DMS79 (cell line): ENCODE data around the gene HDAC4.

Source experiments
- DNase-seq: peaks from one replicate; lab custom pipeline; 2025; lab: John Stamatoyannopoulos, UW

The HDAC4 gene

GRCh38 chr2:239425631-239426030 is 24.8 kb upstream of the HDAC4 start:
- no peak for DNase-seq

GRCh38 chr2:239424337-239425045 is 23.7 kb upstream of the HDAC4 start:
- no peak for DNase-seq

- peak; percentile 5 for DNase-seq
These were observed 22.7 kb upstream of the HDAC4 start for GRCh38 chr2:239423551-239423950.

GRCh38 chr2:239421851-239422250 is 21.0 kb upstream of the HDAC4 start:
- no peak for DNase-seq

GRCh38 chr2:239420082-239420481 is 19.3 kb upstream of the HDAC4 start:
- DNase-seq, result no peak

GRCh38 chr2:239418918-239419317 is 18.1 kb upstream of the HDAC4 start:
- no peak for DNase-seq

- no peak for DNase-seq
These were observed 12.2 kb upstream of the HDAC4 start for GRCh38 chr2:239412905-239413603.

- DNase-seq, result no peak
These were observed 10.9 kb upstream of the HDAC4 start for GRCh38 chr2:239411549-239412319.

- no peak for DNase-seq
These were observed 10.3 kb upstream of the HDAC4 start for GRCh38 chr2:239411117-239411516.

- DNase-seq, result no peak
These were observed 9.2 kb upstream of the HDAC4 start for GRCh38 chr2:239409976-239410375.

- no peak for DNase-seq
These were observed 6.3 kb upstream of the HDAC4 start for GRCh38 chr2:239407112-239407511.

GRCh38 chr2:239406316-239406995 is 5.6 kb upstream of the HDAC4 start:
- DNase-seq, result no peak

- no peak for DNase-seq
These were observed 4.3 kb upstream of the HDAC4 start for GRCh38 chr2:239405071-239405470.

GRCh38 chr2:239402666-239403065 is 1.8 kb upstream of the HDAC4 start:
- DNase-seq, result no peak

- peak; percentile 50 for DNase-seq
These were observed 1.0 kb upstream of the HDAC4 start for GRCh38 chr2:239401881-239402233.

- peak; percentile 94 for DNase-seq
These were observed 454 bp upstream of the HDAC4 start for GRCh38 chr2:239401067-239401880.

- DNase-seq, result no peak
These were observed 762 bp downstream of the HDAC4 start for GRCh38 chr2:239399921-239400595.

GRCh38 chr2:239399433-239399920 is 1.3 kb downstream of the HDAC4 start:
- peak; percentile 8 for DNase-seq

GRCh38 chr2:239398521-239398921 is 2.3 kb downstream of the HDAC4 start:
- DNase-seq, result no peak

GRCh38 chr2:239397931-239398471 is 2.8 kb downstream of the HDAC4 start:
- DNase-seq, result no peak
